22Rv1 (cell line): ENCODE measurements around the gene PTGES.

Source experiments
- H3K27ac ChIP-seq: fragments of 450-650 bp; 2 replicates; pipeline ENCODE4 v1.5.1; 2017
- CTCF ChIP-seq: fragments of 450-650 bp; IDR thresholded peaks from 2 replicates; pipeline ENCODE4 v1.5.1; 2017; ENCODE audit warnings: mild to moderate bottlenecking
- ZFX ChIP-seq: fragments of 450-650 bp; IDR thresholded peaks from 2 replicates; pipeline ENCODE4 v1.6.1; 2017; ENCODE audit warnings: antibody characterized with exemption, borderline replicate concordance

Gene PTGES

GRCh38 chr9:129702589-129703520 lies 50.0 kb downstream of the PTGES start:
- no peak overlapping the region for H3K27ac ChIP-seq
- TF ChIP-seq ZFX (no peak), CTCF (no peak)

GRCh38 chr9:129701549-129701948 lies 51.3 kb downstream of the PTGES start:
- H3K27ac ChIP-seq, result no peak overlapping the region
- TF ChIP-seq CTCF (no peak), ZFX (no peak)

- no peak overlapping the region for H3K27ac ChIP-seq
Observed at GRCh38 chr9:129701054-129701453, 51.8 kb downstream of the PTGES start.

GRCh38 chr9:129698254-129698757 lies 54.5 kb downstream of the PTGES start:
- TF ChIP-seq CTCF (no peak), ZFX (no peak)
- no peak overlapping the region for H3K27ac ChIP-seq

More at GRCh38 chr9:129701054-129701453, 51.8 kb downstream of the PTGES start:
- TF ChIP-seq CTCF (no peak), ZFX (no peak)

GRCh38 chr9:129697656-129698253 lies 55.1 kb downstream of the PTGES start:
- TF ChIP-seq CTCF (no peak), ZFX (no peak)
- H3K27ac ChIP-seq, result peak overlapping the region; percentile 43; the same call in 1 of the 2 replicates

GRCh38 chr9:129696944-129697655 lies 55.7 kb downstream of the PTGES start:
- TF ChIP-seq CTCF, result no peak
- TF ChIP-seq ZFX, result no peak
- H3K27ac ChIP-seq, result peak overlapping the region; percentile 43; the same call in 1 of the 2 replicates
